ENCODE results near the gene SLC51A.
A peak's percentile ranks its signal among the peaks of the same experiment; 100 is the strongest.
"Not testable (repeated sequence)": the region's sequence is repeated elsewhere in the genome, so short reads cannot be mapped to it uniquely, and the experiment has no call there.

SLC51A gene

DNA sequence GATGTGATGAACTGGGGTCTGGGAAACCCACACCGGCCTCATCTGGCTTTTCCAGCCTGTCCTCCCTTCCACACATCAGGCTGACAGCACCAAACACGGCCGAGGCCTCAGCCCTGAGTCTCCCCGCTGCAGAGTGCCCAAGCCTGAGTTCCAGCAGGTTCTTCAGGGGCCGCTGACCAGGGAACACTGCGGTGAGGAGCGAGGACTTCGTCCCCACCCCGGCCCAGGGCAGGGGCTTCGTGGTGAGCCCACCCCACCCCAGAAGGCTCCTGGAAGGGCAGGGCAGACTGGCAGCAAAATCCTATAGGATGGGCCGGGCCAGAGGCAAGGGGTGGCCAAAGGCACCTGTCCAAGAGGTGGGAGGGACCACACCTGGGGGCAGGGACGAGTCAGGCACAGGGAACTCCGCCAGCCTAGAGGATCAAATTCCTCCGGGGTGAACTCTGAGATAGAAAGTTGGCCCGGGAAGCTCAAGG, at the start of gene SLC51A:
Gene SLC51A, plus strand, starts transcription at position 446 of the 476 bp plus-strand sequence. CDS start 179 bp downstream, outside the sequence.
- no peak for DNase-seq

- no peak for DNase-seq
Measured at GRCh38 chr3:196166741-196167140, 49.6 kb upstream of the SLC51A start.

- DNase-seq = no peak
Measured at GRCh38 chr3:196168808-196169391, 47.4 kb upstream of the SLC51A start.

DNA sequence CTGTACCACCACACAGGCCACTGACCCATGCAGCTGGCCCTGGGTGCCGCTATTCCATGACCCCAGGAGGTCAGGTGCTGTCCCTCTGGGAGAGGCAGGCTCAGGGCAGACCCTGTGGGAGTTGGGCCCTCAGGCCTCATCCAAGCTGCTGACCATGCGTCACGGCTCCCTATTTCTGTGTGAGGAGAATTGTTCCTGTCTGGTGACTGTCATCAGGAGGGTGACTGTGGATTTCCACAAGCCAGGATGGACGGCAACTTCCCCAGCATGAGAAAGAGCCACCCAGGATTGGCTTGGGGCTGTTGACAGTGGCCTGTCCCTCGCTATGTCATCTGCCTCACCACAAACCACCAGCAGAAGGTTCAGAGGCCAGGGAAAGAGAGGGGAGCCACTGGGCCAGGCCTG, 46.5 kb upstream of the SLC51A start:
- DNase-seq = no peak

GRCh38 chr3:196170296-196170695, 46.0 kb upstream of the SLC51A start:
- not testable (repeated sequence) for DNase-seq

- no peak for DNase-seq
Measured at GRCh38 chr3:196174652-196175051, 41.7 kb upstream of the SLC51A start.

DNA sequence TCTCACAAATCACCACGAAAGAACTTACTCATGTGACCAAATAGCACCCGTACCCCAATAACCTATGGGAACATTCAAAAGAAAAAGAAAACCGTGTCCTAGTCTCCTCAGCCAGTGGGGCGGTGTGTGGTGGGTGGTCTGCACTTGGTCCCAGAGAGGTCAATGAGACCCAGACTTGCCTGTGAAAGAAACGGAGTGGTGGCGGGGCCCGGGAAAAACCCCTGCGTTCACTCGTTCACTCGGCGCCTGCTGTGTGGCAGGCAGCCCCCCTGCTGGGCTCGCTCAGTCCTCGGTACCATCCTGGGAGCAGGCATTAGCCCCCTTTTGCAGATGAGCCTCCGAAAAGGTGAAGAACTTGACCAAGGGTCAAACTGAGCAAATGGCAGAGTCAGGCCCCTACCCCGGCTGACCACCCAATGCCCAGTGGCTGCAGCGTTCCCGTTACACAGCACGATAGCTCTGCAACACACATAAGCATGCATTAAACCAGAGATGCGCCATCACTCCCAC, 41.2 kb upstream of the SLC51A start:
- no peak for DNase-seq

GRCh38 chr3:196175722-196176121, 40.6 kb upstream of the SLC51A start:
- no peak for DNase-seq

DNA sequence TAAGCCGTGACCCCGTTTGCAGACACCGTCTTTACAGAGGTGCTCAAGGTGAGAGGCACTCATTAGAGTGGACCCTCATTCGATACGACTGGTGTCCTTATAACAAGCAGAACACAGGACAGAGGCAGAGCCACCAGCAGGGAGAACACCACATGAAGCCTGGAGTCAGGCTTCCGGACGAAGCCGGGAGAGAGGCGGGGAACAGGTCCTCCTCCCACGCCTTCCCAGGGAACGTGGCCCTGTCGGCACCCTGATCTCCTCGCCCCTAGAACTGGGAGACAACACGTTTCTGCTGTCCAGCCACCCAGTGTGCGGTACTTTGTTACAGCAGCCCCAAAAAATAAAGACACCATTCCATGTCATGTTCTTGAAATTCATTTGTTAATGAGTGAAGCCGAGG, 38.8 kb upstream of the SLC51A start:
- DNase-seq = no peak

GRCh38 chr3:196177967-196178366, 38.4 kb upstream of the SLC51A start:
- no peak for DNase-seq

DNA sequence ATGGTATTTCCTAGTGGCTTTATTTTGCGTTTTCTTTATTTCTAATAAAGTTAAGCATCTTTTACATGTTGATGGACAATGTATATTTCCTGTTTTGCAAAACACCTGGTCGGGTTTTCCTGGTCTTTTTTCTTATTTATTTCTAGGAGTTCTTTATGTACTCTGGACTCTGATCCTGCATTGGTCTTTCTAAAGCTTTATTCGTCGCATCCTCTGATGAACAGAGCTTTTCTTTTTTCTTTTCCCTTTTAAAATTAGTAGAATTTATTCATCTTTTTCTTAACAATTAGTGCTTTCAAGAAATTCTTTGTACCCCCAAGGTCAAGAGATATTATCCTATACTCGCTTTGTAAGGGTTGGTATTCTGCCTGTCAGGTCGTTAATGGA, 37.3 kb upstream of the SLC51A start:
- DNase-seq = no peak

DNA sequence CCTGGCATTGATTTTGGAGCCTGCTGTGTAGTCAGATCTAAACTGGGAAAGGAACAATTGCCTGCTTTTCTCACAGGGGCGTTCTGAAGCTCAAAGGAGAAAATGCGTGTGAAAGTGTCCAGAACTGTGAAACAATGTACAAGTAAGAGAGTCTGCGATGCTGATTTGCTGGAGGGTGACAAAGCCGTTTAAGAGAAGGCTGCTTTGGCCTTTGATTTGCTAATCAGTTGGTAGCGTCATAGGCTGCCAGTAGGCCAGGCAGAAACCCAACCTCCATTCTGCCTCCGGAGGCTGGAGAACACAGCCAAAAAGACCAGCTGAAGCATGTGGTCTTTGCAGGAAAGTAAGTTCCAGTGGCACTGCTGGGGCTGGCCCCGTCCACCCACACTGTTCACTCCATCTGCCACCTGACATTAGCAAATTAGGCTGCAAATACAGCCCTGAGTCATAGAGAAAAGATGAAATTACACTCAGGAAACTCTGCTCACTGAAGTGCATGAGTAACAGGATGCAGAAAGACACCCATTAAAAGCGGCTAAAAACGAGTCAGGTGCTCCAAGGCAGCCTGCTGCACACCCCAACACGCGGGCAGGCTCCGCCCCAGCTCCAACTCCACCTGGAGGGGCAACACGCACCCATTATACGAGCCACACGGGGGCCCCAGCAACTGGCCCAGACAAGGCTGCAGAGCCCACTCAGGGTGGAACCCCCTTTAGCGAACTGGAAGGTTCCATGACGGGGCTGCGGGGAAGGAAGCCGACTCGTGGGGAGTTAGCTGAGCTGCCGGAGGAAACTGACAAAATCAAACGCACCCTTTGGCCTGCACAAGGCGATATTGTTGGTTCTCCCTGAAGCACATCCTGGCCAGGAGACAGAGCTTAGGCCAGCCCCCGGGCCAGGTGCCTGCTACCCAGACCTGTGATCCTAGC, 36.7 kb upstream of the SLC51A start:
- DNase-seq = no peak

DNA sequence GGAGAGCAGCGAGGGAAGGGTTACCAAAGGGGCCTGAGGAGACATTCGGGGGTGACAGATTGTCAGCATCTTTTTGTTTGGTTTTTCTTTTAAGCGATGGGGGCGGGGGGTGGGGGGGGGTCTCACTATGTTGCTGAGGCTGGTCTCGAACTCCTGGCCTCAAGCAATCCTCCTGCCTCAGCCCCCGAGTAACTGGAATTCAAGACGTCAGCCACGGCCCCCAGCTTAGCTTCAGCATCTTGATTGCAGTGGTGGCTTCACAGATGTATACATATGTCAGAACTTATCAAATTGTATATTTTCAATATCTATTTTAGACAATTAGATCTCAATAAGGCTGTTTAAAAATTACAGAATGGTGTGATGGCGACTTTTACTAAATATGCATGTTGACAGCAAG, 36.0 kb upstream of the SLC51A start:
- no peak for DNase-seq

DNA sequence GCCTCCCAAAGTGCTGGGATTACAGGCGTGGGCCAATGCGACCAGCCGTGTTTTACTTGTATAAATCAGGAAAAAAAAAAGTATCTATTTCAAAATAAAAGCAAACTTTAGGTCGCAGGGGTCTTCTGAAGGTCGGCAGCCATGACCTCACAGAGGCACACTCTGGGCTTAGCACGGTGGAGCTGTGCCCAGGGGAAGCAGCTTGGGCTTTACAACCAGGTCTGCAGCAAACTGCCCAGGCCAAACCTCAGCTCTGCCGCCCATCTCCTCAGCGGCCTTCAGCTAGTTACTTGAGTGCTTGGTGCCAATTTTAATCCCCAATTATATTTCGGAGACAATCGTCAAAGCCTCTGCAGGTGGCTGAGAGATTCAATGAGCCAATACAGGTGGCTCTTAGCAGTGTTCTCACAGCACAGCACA, 35.2 kb upstream of the SLC51A start:
- no peak for DNase-seq

GRCh38 chr3:196184169-196184432, 32.2 kb upstream of the SLC51A start:
- DNase-seq = not testable (repeated sequence)

GRCh38 chr3:196184881-196185280, 31.5 kb upstream of the SLC51A start:
- no peak for DNase-seq

DNA sequence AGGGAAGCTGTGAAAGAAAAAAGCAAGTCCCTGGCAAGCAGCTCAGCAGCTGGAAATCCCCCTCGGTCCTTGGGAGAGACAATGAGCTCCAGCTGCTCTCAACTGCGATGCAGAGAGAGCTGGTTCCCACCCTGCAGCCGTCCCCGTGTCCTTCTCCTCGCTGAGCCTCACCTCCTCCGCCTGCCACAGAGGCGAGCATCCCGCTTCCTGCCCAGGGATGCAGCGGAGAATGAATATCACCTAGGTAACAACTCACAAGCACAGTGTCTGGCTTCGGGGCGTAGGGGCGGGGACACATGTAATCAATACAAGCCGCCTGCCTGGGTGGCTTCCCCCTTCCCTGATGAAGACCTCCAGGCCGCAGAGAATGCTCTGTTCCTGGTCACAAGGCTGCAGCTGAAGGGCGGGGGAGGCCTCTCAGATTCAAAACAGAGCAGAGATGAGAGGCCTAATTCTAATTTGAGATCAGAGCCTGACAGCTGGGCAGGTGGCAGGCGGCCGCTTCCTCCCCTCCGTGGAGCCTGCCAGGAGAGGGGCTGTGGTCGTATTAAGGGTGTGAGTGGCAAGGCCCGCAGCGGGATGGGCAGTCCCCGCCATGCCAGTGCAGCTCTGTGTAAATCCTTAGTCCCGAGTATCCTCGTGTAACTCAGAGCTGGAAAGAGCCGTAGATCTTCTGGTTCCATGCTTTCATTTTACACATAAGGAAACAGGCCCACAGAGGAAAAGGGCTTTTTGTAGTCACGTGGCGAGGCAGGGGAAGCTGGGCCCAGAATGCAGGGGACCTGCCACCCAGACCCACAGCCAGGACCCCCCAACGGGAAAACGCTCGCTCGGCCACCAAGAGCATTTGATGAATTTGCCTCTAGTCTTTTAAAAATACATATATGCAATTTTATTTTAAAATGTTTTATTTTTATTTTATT, 29.4 kb upstream of the SLC51A start:
- DNase-seq = peak; percentile 56 to 61

- DNase-seq = no peak
Measured at GRCh38 chr3:196189566-196190347, 26.6 kb upstream of the SLC51A start.

- DNase-seq = no peak
Measured at GRCh38 chr3:196192036-196192523, 24.3 kb upstream of the SLC51A start.

GRCh38 chr3:196192524-196193051, 23.7 kb upstream of the SLC51A start:
- DNase-seq = no peak

DNA sequence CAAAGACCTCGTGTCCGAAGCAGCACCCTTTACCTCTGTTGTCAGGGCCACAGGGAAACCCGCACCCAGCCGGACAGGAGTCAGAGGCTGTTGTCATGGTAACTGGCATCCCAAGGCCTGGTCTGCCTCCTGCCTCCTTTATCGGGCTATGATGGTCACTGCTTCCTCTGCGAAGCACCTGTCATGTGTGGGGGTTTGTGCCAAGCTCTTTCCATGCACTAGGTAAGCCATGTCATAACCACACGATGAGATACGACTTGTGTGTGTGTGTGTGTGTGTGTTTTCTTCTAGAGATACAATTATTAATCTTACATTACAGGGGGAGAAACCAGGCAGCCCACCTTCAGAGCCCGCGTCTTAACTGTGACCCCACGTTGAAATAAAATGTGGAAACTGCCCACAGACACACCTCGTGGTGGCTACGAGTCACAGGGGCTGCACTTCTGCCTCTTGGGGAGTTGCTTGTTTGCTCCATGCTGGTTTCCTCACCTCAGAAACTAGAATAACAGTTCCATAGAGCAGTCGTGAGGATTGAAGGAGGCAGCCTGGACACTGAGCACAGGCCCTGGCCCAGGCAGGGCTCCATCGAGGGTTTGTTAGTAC, 23.1 kb upstream of the SLC51A start:
- DNase-seq = no peak
